ENCODE results near the gene ADGRV1.
A peak's percentile ranks its signal among the peaks of the same experiment; 100 is the strongest.
"Not testable (repeated sequence)": the region's sequence is repeated elsewhere in the genome, so short reads cannot be mapped to it uniquely, and the experiment has no call there.

ADGRV1 gene

GRCh38 chr5:90843443-90843842 is 284.8 kb downstream of the ADGRV1 start:
- no peak for DNase-seq

- no peak for DNase-seq
Observed at GRCh38 chr5:90844931-90845330, 286.3 kb downstream of the ADGRV1 start.

DNA sequence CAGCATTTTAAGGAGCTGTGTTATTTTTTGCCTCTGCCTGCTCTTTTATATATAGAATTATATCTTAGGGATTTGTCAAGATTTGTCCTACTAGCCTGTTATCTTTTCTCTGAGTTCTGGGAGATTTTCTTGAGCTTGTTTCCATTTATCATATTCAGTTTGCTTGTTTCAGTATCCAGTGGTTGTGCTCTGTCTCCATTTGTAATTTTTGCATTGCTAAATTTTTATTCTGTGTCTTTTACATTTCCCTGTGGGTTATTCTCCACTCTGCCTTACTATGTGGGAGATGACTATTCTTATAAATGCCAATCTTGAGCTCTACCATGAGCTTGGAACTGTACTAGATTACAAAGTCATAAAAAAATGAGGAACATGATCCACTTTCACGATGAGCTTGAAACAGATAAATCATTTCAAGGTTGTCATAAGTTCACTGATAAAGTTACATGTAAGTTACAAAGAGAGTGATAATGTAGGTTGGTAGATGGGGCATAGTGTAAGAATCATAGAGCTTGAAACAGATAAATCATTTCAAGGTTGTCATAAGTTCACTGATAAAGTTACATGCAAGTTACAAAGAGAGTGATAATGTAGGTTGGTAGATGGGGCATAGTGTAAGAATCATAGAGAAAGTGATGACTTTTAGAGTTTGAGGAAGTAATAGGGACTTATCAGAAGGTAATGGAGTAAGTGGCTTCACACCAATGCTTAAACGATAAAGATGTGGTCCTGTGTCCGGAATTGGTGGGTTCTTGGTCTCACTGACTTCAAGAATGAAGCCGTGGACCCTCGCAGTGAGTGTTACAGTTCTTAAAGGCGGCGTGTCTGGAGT is 287.3 kb downstream of the ADGRV1 start:
- no peak for DNase-seq

DNA sequence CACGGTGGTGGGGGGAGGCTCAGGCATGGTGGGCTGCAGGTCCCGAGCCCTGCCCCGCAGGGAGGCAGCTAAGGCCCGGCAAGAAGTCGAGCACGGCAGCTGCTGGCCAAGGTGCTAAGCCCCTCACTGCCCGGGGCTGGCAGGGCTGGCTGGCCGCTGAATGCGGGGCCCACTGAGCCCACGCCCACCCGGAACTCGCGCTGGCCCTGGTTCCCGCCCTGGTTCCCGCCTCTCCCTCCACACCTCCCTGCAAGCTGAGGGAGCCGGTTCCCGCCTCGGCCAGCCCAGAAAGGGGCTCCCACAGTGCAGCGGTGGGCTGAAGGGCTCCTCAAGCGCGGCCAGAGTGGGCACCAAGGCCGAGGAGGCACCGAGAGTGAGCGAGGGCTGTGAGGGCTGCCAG is 289.0 kb downstream of the ADGRV1 start:
- DNase-seq = not testable (repeated sequence)

- DNase-seq = no peak
Observed at GRCh38 chr5:90849939-90850338, 291.3 kb downstream of the ADGRV1 start.

DNA sequence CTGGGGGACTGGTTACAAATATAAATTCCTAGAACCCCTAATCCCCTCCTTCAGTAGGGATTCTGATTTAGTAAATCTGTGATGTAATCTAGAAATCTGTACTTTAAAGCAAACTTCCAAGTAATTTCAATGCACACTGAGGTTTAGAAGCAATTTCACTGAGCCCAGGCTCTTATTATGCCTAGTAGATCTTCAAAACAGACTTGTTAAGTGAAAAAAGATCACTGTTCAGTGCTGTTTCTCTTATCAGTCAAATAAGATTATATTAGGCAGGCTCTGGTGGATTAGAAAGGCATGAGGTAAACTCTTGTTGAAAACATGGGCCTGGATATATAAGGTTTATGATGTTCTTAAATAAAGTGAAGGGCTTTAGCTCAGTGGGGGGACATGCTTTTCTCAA is 293.9 kb downstream of the ADGRV1 start:
- no peak for DNase-seq

- DNase-seq = no peak
Observed at GRCh38 chr5:90853750-90854149, 295.2 kb downstream of the ADGRV1 start.

DNA sequence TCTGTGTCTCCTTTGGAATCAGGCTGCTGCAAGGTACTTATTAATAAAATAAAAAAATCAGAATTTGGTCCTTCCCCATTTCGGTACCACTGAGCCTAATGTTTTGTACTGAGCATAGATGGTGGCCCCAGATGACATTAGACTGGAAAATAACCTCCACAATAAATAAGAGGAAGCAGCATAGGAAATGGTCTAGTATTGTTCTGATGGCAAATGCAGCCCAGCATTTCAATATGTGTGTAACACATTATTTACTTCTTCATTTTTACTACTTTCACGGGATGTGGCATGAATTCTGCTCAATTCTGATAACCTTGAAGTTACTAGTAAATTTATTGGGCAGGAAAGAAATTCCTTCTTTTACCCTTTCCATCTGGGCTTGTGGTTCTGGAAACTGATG is 295.6 kb downstream of the ADGRV1 start:
- no peak for DNase-seq

DNA sequence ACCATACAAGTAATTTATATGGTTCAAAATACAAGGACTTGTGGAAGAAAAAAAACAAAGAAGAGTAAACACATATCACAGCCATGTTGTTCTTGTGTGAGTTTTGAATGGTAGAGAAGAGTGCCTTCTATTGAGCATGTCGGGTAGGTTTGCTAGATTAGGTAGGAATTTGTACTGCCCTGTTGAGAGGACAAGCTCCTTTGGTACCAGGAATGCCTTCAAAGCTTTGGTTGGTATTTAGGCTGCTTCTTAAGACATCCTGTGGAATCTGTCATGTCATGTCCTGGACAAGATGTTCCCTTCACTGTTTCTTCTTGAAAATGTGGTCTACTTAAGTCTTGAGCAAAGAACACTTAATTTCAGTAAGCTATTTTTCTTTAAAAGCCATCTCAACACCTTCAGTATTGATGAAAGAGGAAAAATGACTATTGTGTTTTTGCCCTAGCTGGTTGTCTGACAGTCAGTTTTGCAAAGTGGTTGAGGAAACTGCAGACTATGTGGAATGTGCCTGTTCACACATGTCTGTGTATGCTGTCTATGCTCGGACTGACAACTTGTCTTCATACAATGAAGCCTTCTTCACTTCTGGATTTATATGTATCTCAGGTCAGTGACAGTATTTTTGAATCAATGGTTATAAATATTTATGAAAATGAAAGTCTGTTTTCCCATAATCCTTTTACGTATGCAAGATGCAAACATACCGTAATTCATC is 296.9 kb downstream of the ADGRV1 start:
- no peak for DNase-seq

DNA sequence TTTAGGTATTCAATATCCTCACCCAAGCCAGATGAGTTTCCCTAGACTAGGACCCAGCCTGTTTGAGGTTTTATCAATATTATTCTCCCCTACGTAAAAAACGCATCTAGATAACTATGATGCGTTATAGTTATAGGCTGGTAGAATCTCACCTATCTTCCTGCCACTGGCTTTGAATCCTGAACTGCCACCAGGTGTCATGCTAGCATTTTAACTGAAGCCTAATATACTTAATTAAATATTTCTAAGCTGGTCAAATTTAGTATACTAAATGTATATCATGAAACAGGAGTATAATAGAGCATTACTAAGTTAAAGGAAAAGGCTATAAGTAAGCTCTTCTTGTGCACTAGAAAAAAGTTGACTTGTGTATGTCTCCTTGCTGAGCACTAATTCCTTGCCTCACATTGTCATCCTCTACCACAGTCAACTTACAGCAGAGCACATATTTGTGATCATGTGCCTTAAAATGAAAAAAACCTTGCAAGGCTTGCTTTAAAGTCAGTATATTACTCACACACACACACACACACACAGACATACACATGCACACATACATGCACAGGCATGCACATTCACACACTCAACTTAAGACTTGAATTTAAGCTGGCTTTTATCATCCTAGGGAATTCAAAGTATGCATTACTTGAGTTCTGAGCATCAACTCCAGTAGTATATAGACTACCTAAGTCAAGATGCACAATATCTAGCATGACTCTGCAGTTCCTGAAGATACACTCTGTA is 303.4 kb downstream of the ADGRV1 start:
- DNase-seq = no peak

DNA sequence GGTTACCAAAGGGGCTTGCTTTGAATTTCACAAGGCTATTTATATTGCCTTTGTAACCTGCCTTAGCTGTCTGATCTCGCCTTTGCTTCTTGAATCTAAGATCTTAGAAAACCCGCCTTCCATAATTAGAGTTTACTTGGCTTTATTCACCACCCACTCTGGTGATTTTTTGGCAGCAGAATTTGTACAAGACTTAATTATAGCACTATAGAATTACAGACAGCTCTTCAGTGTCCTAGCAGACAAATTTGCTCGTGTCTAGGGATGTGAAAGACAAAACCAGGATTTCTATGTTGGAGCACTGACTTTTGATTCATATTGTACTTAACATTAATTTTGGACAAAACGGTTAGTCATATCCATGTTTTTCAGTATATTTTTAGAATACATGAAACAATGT is 306.6 kb downstream of the ADGRV1 start:
- DNase-seq = no peak

- DNase-seq = peak in 1 of 2 experiments; percentile 75
Observed at GRCh38 chr5:90866333-90866732, 307.7 kb downstream of the ADGRV1 start.

GRCh38 chr5:90866915-90867731 is 308.5 kb downstream of the ADGRV1 start:
- DNase-seq = no peak

DNA sequence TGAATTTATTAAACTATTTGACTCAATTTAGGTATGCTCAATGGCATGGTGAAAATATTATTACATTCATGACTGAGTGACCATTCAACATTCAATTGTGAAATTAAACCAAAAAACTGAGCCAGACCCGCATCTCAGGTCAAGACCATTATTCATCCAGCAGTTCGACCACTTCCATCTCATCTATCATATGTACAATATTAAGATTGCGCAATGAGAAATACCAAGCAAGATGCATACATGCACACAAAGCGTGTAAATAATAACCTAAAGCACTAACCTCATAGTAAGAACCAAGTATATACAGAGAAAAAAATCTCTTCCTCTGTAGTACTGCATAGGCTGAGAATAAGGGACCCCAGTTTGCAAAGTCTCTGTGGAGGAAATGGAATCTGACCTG is 310.2 kb downstream of the ADGRV1 start:
- DNase-seq = no peak

- DNase-seq = no peak
Observed at GRCh38 chr5:90871391-90871991, 312.9 kb downstream of the ADGRV1 start.

DNA sequence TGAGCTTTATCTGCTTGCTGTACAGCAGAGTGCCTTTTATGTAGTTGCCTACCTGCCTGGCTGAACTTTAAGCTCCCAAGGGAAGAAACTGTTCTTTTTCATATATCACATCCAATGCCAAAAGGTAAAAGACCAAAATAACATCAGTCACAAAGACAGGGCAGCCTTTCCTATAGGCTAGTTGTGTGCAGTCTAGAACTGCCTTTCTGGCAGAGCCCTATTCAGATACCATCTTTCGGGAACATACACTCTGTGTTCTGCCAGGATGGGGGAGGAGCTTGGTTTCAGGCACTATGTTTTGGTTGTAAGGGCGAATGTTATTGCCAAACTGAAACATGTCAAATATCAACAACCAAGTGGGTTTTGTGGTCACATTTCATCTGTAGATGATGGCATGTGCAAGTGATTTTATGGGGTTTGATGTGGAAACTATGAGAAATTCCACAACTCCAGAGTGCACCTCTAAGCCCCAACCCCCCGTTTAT is 314.5 kb downstream of the ADGRV1 start:
- no peak for DNase-seq

DNA sequence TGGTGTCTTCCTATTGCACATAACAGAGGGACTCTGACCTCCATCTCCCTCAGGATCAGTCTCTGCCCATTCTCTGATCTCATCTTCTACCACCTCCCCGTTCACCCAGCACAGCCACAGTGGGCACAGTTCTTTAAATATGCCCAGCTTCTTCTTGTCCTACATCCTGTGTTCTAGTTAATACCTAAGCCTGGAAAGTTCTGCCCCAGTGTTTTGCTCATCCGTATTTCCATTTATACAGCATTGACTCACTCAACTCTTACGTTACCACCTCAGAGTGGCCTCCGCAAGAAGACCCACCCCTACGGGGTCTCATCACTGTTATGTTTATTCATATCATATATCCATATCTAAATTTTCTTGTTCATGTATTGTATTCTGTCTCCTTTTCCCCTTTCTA is 315.5 kb downstream of the ADGRV1 start:
- DNase-seq = no peak

DNA sequence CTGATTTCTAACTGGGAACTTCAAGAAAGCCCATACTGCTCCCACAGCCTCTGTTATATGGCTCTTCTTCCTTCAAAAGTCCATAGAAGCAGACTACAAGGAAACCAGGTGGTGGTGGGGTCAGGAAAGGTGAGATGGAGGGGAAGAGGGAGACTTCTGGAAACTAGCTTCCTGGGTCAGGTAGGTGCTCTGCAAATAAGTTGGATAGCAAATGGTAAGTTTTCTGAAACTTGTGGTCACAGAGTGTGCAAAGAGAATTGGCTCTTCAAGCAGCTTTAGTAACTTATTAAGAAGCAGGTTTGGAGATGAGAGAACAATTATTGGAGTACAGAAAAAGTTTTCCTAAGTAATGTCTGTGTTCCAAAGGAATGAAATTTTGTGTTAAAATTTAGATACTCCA is 316.9 kb downstream of the ADGRV1 start:
- DNase-seq = no peak

GRCh38 chr5:90876366-90876765 is 317.8 kb downstream of the ADGRV1 start:
- no peak for DNase-seq

DNA sequence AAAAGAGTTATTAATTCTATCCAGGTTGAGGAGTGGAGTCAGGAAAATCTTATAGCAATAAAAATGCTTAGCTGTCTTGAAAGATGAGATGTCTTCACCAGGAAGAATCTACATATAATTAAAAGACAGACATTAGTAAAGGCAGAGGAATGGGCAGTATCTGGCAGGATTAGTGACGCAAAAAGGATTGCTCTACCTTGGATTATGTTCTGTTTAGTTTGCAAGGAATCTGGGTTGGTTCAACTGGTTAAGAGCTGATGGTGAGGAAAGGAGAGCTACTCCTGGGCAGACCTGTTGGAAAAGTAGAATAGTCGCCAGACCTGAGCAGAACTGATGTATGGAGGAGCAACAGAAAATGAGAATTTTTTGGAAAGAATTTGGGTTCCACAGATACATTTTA is 318.5 kb downstream of the ADGRV1 start:
- DNase-seq = no peak

DNA sequence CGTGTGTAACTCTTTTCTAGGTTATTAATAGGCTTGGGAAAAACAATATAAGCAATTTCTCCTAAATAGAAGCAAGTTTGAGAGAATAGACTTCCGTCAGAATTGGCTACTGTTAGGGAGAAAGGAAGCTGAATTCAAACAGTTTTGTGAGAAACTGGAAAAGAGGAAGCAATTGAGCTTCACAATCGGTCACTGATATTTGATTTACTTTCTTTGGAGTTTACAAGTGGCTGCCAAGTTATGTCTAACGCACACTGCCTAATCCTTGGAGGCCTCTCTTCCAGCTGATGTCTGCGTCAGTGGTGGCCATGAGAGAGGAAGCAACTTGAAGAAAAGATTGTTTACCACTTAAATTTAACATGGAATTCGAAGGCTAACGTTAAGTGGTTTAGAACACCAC is 319.5 kb downstream of the ADGRV1 start:
- no peak for DNase-seq

- no peak for DNase-seq
Observed at GRCh38 chr5:90878549-90879196, 320.1 kb downstream of the ADGRV1 start.
